Mesodermal cell (in vitro differentiated cells): ENCODE results near the gene SYMPK.
A peak's percentile ranks its signal among the peaks of the same experiment; 100 is the strongest.

Source experiments
- H3K27ac ChIP-seq: 2 replicates; pipeline ENCODE4 v1.7.0; 2013; ENCODE audit warnings: mild to moderate bottlenecking, low read depth, low read length, moderate library complexity; ENCODE audit not compliant: severe bottlenecking
- H3K36me3 ChIP-seq: 2 replicates; pipeline ENCODE4 v1.7.1; 2013; ENCODE audit warnings: mild to moderate bottlenecking, low read length, moderate library complexity; ENCODE audit not compliant: control insufficient read depth, insufficient read depth
- H3K4me1 ChIP-seq: one replicate; pipeline ENCODE4 v1.7.1; 2013; ENCODE audit warnings: mild to moderate bottlenecking, low read length; ENCODE audit not compliant: insufficient read depth, control insufficient read depth, poor library complexity, severe bottlenecking
- H3K4me3 ChIP-seq: 2 replicates; pipeline ENCODE4 v1.7.0; 2013; ENCODE audit warnings: low read length, control low read depth, mild to moderate bottlenecking; ENCODE audit not compliant: insufficient read depth, poor library complexity, severe bottlenecking; ENCODE audit errors: extremely low read depth
- H3K9me3 ChIP-seq: 2 replicates; pipeline ENCODE4 v1.7.1; 2013; ENCODE audit warnings: mild to moderate bottlenecking, low read length, moderate library complexity; ENCODE audit not compliant: control insufficient read depth
- WGBS, 2 experiments: methylation state at CpG; one replicate each; pipeline ENCODE4 v1.1.5; 2013; ENCODE audit warnings: missing lambda C conversion rate in 2 of 2; ENCODE audit not compliant: insufficient coverage in 2 of 2; 5-methylcytosine and 5-hydroxymethylcytosine counted together

SYMPK gene

GRCh38 chr19:45824041-45824471 is 38.9 kb downstream of the SYMPK start:
- H3K36me3 ChIP-seq, result peaks cover 90% of the 10 kb centered on the region
- WGBS, 2 experiments, result 92 to 95% methylated on average over 12 of the region's 12 CpGs

DNA sequence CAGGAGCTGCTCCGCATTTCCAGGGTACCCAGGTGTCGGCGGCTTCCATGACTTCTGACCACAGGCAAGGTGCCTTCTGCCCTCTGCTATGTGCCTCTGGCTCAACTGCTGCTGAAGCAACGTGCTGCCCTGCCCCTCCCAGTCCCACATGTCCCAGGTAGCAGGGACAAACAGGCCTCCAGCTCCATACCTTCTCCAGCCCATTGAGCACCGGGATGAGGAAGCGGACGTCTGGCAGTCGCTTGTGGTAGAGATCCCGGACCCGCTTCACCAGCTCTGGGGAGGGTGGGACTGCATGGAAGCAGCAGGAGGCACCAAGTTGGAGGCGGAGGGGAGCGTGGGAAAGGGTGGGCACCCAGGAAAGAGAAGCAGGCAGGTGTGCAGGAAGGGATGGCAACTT is 39.8 kb downstream of the SYMPK start:
- H3K36me3 ChIP-seq, result peaks cover 82% of the 10 kb centered on the region
- no peaks in the 10 kb centered on the region for H3K9me3 ChIP-seq
- H3K4me1 ChIP-seq, result no peaks in the 10 kb centered on the region
- no peak overlapping the region for H3K4me3 ChIP-seq
- H3K27ac ChIP-seq, result no peak overlapping the region
- 98% methylated on average over 7 to 11 of the region's 12 CpGs for WGBS, 2 experiments

More at GRCh38 chr19:45824041-45824471, 38.9 kb downstream of the SYMPK start:
- H3K4me1 ChIP-seq, result no peaks in the 10 kb centered on the region
- H3K9me3 ChIP-seq, result no peaks in the 10 kb centered on the region
- H3K27ac ChIP-seq, result no peak overlapping the region
- H3K4me3 ChIP-seq, result no peak overlapping the region

DNA sequence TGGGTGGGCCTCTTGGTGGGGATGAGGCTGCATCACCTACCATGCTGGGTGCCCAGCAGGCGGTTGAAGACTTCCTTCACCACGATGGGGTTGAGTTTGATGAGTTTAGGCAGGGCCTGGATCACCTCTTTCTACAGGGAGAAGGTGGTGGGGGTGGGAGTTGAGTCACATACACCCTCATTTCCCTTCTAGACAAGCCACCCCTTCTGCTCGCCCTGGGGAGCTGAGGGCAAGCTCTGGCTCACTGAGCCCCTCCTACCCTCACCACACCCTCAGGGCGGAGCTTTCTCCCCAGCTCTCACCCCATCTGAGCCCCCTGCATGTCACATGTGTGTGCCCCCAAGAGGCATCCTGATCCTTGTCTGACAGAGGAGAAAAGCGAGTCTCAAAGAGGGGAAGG is 40.2 kb downstream of the SYMPK start:
- Histone ChIP-seq H3K4me1 (peaks cover 2% of the 10 kb centered on the region), H3K27ac (no peak overlapping the region), H3K9me3 (no peaks in the 10 kb centered on the region), H3K4me3 (no peak overlapping the region), H3K36me3 (peaks cover 77% of the 10 kb centered on the region)
- 100% methylated on average over 1 of the region's 5 CpGs for WGBS, 2 experiments

DNA sequence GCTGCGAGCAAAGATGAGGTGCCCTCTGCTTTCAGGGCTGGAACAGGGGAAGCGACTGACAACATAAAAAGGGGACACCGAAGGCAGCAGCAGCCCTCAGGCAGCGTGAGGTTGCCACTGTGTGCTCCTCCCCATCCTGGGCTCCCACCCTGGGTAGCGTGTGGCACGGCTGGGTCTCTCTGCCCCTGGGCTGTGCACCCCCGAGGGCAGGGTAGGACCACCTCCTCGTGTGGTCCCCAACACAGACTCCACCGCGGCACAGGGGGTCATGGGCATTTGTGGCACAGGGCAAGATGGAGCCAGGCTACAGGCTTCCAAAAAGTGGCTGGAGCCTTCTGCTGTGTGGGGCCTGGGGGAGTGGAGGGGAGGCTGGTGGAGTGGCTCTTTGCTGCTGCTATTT is 41.4 kb downstream of the SYMPK start:
- H3K9me3 ChIP-seq, result no peaks in the 10 kb centered on the region
- H3K4me1 ChIP-seq, result peaks cover 8% of the 10 kb centered on the region
- H3K27ac ChIP-seq, result no peak overlapping the region
- 86 to 88% methylated on average over 8 to 10 of the region's 10 CpGs for whole genome bisulfite sequencing, 2 experiments
- peaks cover 66% of the 10 kb centered on the region for H3K36me3 ChIP-seq
- H3K4me3 ChIP-seq, result no peak overlapping the region

DNA sequence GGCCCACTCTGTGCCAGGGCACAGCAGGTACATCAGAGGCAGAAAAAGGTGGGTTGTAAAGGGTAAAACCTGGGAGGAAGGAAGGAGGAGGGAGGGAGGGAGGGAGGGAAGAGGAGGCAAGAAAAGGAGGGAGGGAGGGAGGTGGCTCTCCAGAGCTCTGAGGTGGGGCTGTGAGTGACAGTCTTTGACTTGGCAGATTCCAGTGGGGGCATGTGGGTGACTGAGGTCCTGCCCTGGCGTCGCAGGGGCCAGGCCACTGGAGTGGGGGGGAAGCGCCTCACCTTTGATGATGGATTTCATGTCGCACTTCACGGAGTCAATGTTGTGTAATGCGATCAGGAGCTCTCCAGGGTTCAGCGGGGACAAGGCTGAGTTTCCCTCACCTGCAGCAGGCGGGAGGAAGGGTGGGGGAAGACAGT is 41.8 kb downstream of the SYMPK start:
- WGBS, 2 experiments, result 92 to 97% methylated on average over 8 of the region's 8 CpGs
- Histone ChIP-seq H3K4me3 (no peak overlapping the region), H3K27ac (no peak overlapping the region), H3K36me3 (peaks cover 62% of the 10 kb centered on the region), H3K4me1 (peaks cover 12% of the 10 kb centered on the region), H3K9me3 (no peaks in the 10 kb centered on the region)

GRCh38 chr19:45820413-45821102 is 42.4 kb downstream of the SYMPK start:
- Histone ChIP-seq H3K36me3 (peaks cover 56% of the 10 kb centered on the region), H3K9me3 (no peaks in the 10 kb centered on the region), H3K4me1 (peaks cover 12% of the 10 kb centered on the region), H3K27ac (no peak overlapping the region), H3K4me3 (no peak overlapping the region)
- WGBS, 2 experiments, result 91 to 95% methylated on average over 15 to 19 of the region's 20 CpGs

DNA sequence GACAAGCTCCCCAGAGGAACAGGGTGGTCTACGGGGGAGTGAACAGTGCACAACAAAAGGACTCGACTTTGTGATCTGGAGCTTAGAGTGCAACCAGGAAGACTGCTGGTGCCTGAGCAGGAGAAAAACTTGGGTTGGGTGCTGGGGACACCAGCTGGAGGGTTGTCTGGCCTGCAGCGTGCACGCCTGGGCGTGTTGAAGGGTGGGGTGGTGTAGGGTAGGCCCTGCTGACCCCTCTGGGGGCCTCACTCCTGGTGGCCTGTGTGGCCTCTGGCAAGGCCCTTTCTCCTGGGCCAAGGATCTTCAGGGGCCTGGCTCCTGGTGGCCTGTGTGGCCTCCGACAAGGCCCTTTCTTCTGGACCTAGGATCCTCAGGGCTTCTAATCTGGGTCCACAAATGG is 43.2 kb downstream of the SYMPK start:
- WGBS, 2 experiments, result 97 to 100% methylated on average over 3 to 6 of the region's 6 CpGs
- no peak overlapping the region for H3K4me3 ChIP-seq
- H3K9me3 ChIP-seq, result no peaks in the 10 kb centered on the region
- H3K36me3 ChIP-seq, result peaks cover 48% of the 10 kb centered on the region
- no peak overlapping the region for H3K27ac ChIP-seq
- peaks cover 18% of the 10 kb centered on the region for H3K4me1 ChIP-seq

GRCh38 chr19:45817725-45818301 is 45.1 kb downstream of the SYMPK start:
- 74 to 75% methylated on average over 18 of the region's 19 CpGs for WGBS, 2 experiments
- Histone ChIP-seq H3K9me3 (no peaks in the 10 kb centered on the region), H3K4me1 (peaks cover 18% of the 10 kb centered on the region), H3K36me3 (peaks cover 33% of the 10 kb centered on the region), H3K4me3 (no peak overlapping the region), H3K27ac (peak overlapping the region; percentile 45)

- Histone ChIP-seq H3K36me3 (peaks cover 26% of the 10 kb centered on the region), H3K27ac (peak overlapping the region; percentile 45), H3K4me3 (peak overlapping the region; percentile 65), H3K9me3 (no peaks in the 10 kb centered on the region), H3K4me1 (peaks cover 18% of the 10 kb centered on the region)
- 12 to 29% methylated on average over 12 to 23 of the region's 24 CpGs for WGBS, 2 experiments
Observed at GRCh38 chr19:45817010-45817724, 45.8 kb downstream of the SYMPK start.

GRCh38 chr19:45816236-45817009 is 46.5 kb downstream of the SYMPK start:
- H3K4me3 ChIP-seq, result peak overlapping the region; percentile 65

More at GRCh38 chr19:45816236-45817009, 46.5 kb downstream of the SYMPK start:
- H3K27ac ChIP-seq, result peak overlapping the region; percentile 33
- H3K36me3 ChIP-seq, result peaks cover 20% of the 10 kb centered on the region
- H3K9me3 ChIP-seq, result no peaks in the 10 kb centered on the region
- 50 to 67% methylated on average over 9 to 10 of the region's 18 CpGs for WGBS, 2 experiments
- H3K4me1 ChIP-seq, result peaks cover 18% of the 10 kb centered on the region
